ENCODE measurements around the gene NHEJ1.

- no peak for TF ChIP-seq CTCF (IDR thresholded peaks at IDR 0.05)
- no peak for TF ChIP-seq POLR2A (IDR thresholded peaks at IDR 0.05)
- TF ChIP-seq EP300 (IDR thresholded peaks at IDR 0.05), result no peak
These were observed 48.6 kb downstream of the NHEJ1 start for GRCh38 chr2:219112062-219112406.
